SK-N-SH treated with all-trans-retinoic acid at 6 μM for 48 hours (cell line): Measurements from ENCODE around the gene PRRG3.
"Not testable (repeated sequence)": the region's sequence is repeated elsewhere in the genome, so short reads cannot be mapped to it uniquely, and the experiment has no call there.

Experiments used
- ATAC-seq: fragments of 200-7000 bp; cut with Tn5 transposase; 3 replicates; pipeline ENCODE4 v1.9.1; 2020; ENCODE audit warnings: mild to moderate bottlenecking, moderate library complexity
- ARNTL ChIP-seq: fragments of 450-650 bp; formaldehyde crosslinking; IDR thresholded peaks from 2 replicates; pipeline ENCODE4 v1.5.0; 2020; ENCODE audit warnings: low read depth, mild to moderate bottlenecking, moderate library complexity, borderline replicate concordance
- CREB5 ChIP-seq: fragments of 250-450 bp; sonication (Bioruptor Pico); IDR thresholded peaks from 2 replicates; pipeline ENCODE4 v1.5.1; 2020; ENCODE audit warnings: low read depth, mild to moderate bottlenecking, moderate library complexity
- CSDC2 ChIP-seq: fragments of 250-450 bp; sonication (Bioruptor Pico); IDR thresholded peaks from 2 replicates; pipeline ENCODE4 v1.5.0; 2020; ENCODE audit warnings: mild to moderate bottlenecking, moderate library complexity
- CSRNP3 ChIP-seq: fragments of 250-450 bp; sonication (Bioruptor Pico); IDR thresholded peaks from 2 replicates; pipeline ENCODE4 v1.5.1; 2021; ENCODE audit warnings: mild to moderate bottlenecking, moderate library complexity
- ESRRG ChIP-seq: fragments of 250-450 bp; sonication (Bioruptor Pico); IDR thresholded peaks from 2 replicates; pipeline ENCODE4 v1.6.1; 2021; ENCODE audit warnings: mild to moderate bottlenecking
- GLIS3 ChIP-seq: fragments of 250-450 bp; sonication (Bioruptor Pico); IDR thresholded peaks from 2 replicates; pipeline ENCODE4 v1.5.0; 2020; ENCODE audit warnings: mild to moderate bottlenecking, moderate library complexity
- ISL1 ChIP-seq: fragments of 250-450 bp; sonication (Bioruptor Pico); IDR thresholded peaks from 2 replicates; pipeline ENCODE4 v2.1.2; 2022; ENCODE audit warnings: mild to moderate bottlenecking, moderate library complexity
- OSR1 ChIP-seq: fragments of 250-450 bp; sonication (Bioruptor Pico); IDR thresholded peaks from 2 replicates; pipeline ENCODE4 v1.8.0; 2022; ENCODE audit warnings: moderate library complexity, mild to moderate bottlenecking, inconsistent platforms
- PATZ1 ChIP-seq: fragments of 250-450 bp; sonication (Bioruptor Pico); IDR thresholded peaks from 2 replicates; pipeline ENCODE4 v1.8.0; 2020; ENCODE audit warnings: mild to moderate bottlenecking, moderate library complexity, borderline replicate concordance
- PPARA ChIP-seq: fragments of 250-450 bp; sonication (Bioruptor Pico); IDR thresholded peaks from 2 replicates; pipeline ENCODE4 v1.5.0; 2020; ENCODE audit warnings: mild to moderate bottlenecking, borderline replicate concordance
- RARB ChIP-seq: fragments of 250-450 bp; sonication (Bioruptor Pico); IDR thresholded peaks from 2 replicates; pipeline ENCODE4 v1.8.0; 2021; ENCODE audit warnings: mild to moderate bottlenecking, moderate library complexity
- TOX ChIP-seq: fragments of 250-450 bp; sonication (Bioruptor Pico); IDR thresholded peaks from 2 replicates; pipeline ENCODE4 v1.8.0; 2021; ENCODE audit warnings: mild to moderate bottlenecking, moderate library complexity, borderline replicate concordance
- TSHZ2 ChIP-seq: fragments of 250-450 bp; sonication (Bioruptor Pico); IDR thresholded peaks from 2 replicates; pipeline ENCODE4 v1.5.0; 2020; ENCODE audit warnings: mild to moderate bottlenecking, moderate library complexity
- ZC3H10 ChIP-seq: fragments of 250-450 bp; sonication (Bioruptor Pico); IDR thresholded peaks from 2 replicates; pipeline ENCODE4 v1.5.1; 2021; ENCODE audit warnings: mild to moderate bottlenecking, moderate library complexity
- ZFP3 ChIP-seq: fragments of 250-450 bp; sonication (Bioruptor Pico); IDR thresholded peaks from 2 replicates; pipeline ENCODE4 v1.5.0; 2020; ENCODE audit warnings: mild to moderate bottlenecking, moderate library complexity
- ZFP30 ChIP-seq: fragments of 450-650 bp; formaldehyde crosslinking; IDR thresholded peaks from 2 replicates; pipeline ENCODE4 v1.5.0; 2022; ENCODE audit warnings: mild to moderate bottlenecking, moderate library complexity
- ZNF70 ChIP-seq: fragments of 450-650 bp; formaldehyde crosslinking; IDR thresholded peaks from 2 replicates; pipeline ENCODE4 v1.5.0; 2020; ENCODE audit warnings: mild to moderate bottlenecking, moderate library complexity

Gene PRRG3

GRCh38 chrX:151695583-151696340 lies 504 bp downstream of the PRRG3 start (continued):
- TF ChIP-seq CREB5 (CRISPR knock-in tag), result no peak
- no peak for TF ChIP-seq GLIS3
- no peak for TF ChIP-seq PATZ1 (CRISPR knock-in tag)
- TF ChIP-seq, all 23 proteins: peak for 0

- ATAC-seq, result not testable (repeated sequence)
Observed at GRCh38 chrX:151697082-151697481, 1.8 kb downstream of the PRRG3 start.

GRCh38 chrX:151697522-151697921 lies 2.3 kb downstream of the PRRG3 start:
- TF ChIP-seq GLIS3 (no peak), PPARA (CRISPR knock-in tag) (no peak), TSHZ2 (CRISPR knock-in tag) (no peak), OSR1 (no peak), RARB (CRISPR knock-in tag) (no peak), CREB5 (CRISPR knock-in tag) (no peak)
- no peak for ATAC-seq

GRCh38 chrX:151698485-151698884 lies 3.2 kb downstream of the PRRG3 start:
- TF ChIP-seq TOX (CRISPR knock-in tag) (no peak), CSDC2 (no peak), ZFP30 (no peak), ESRRG (no peak), ZFP3 (no peak), ISL1 (no peak), PPARA (CRISPR knock-in tag) (no peak), ZC3H10 (CRISPR knock-in tag) (no peak), CSRNP3 (CRISPR knock-in tag) (no peak), ZNF70 (CRISPR knock-in tag) (no peak), CREB5 (CRISPR knock-in tag) (no peak), ARNTL (CRISPR knock-in tag) (no peak)
- no peak for ATAC-seq
